NCI-H1105 treated with DMSO at 0.1 percent for 48 hours (cell line): ENCODE measurements around the gene SLC24A3.
A peak's percentile ranks its signal among the peaks of the same experiment; 100 is the strongest.

Source experiments
- DNase-seq: peaks from one replicate; lab custom pipeline; 2025; lab: John Stamatoyannopoulos, UW

SLC24A3 gene

GRCh38 chr20:19212469-19212815, at the start of gene SLC24A3:
Gene SLC24A3, plus strand, starts transcription at chr20:19212642.
- DNase-seq = peak; percentile 66

- no peak for DNase-seq
Measured at GRCh38 chr20:19170148-19170547, 42.3 kb upstream of the SLC24A3 start.

- DNase-seq = no peak
Measured at GRCh38 chr20:19172637-19173036, 39.8 kb upstream of the SLC24A3 start.

GRCh38 chr20:19176470-19177052, 35.9 kb upstream of the SLC24A3 start:
- no peak for DNase-seq

GRCh38 chr20:19181552-19181951, 30.9 kb upstream of the SLC24A3 start:
- DNase-seq = no peak

GRCh38 chr20:19185083-19185482, 27.4 kb upstream of the SLC24A3 start:
- DNase-seq = no peak

- no peak for DNase-seq
Measured at GRCh38 chr20:19193349-19193748, 19.1 kb upstream of the SLC24A3 start.

GRCh38 chr20:19205981-19206396, 6.5 kb upstream of the SLC24A3 start:
- DNase-seq = peak; percentile 35

GRCh38 chr20:19207541-19207940, 4.9 kb upstream of the SLC24A3 start:
- DNase-seq = no peak

- DNase-seq = no peak
Measured at GRCh38 chr20:19210391-19211155, 1.9 kb upstream of the SLC24A3 start.

GRCh38 chr20:19211252-19211651, 1.2 kb upstream of the SLC24A3 start:
- DNase-seq = no peak

GRCh38 chr20:19211661-19212468, 577 bp upstream of the SLC24A3 start:
- DNase-seq = peak; percentile 85

GRCh38 chr20:19212821-19213502, 520 bp downstream of the SLC24A3 start:
- DNase-seq = peak; percentile 85

GRCh38 chr20:19213946-19214490, 1.6 kb downstream of the SLC24A3 start:
- no peak for DNase-seq

- no peak for DNase-seq
Measured at GRCh38 chr20:19218411-19218810, 6.0 kb downstream of the SLC24A3 start.

- DNase-seq = no peak
Measured at GRCh38 chr20:19222520-19223040, 10.1 kb downstream of the SLC24A3 start.

GRCh38 chr20:19223640-19224039, 11.2 kb downstream of the SLC24A3 start:
- DNase-seq = no peak

- no peak for DNase-seq
Measured at GRCh38 chr20:19231359-19232035, 19.1 kb downstream of the SLC24A3 start.

GRCh38 chr20:19232997-19233794, 20.8 kb downstream of the SLC24A3 start:
- DNase-seq = no peak

GRCh38 chr20:19236371-19237055, 24.1 kb downstream of the SLC24A3 start:
- no peak for DNase-seq
